Panc1 (cell line): Measurements from ENCODE around the gene IGFLR1.

ENCODE experiments used
- POLR2AphosphoS5 ChIP-seq: IDR thresholded peaks from 2 replicates; pipeline ENCODE4 v1.6.1; 2012; ENCODE audit warnings: mild to moderate bottlenecking, low read depth, low read length, moderate library complexity
- TCF7L2 ChIP-seq: IDR thresholded peaks from 2 replicates; pipeline ENCODE4 v1.6.1; 2011; ENCODE audit warnings: mild to moderate bottlenecking, low read depth, low read length, inconsistent platforms
- TF ChIP-seq, protein P1 (sequence below), 2 experiments: IDR thresholded peaks; 2 replicates each; pipeline ENCODE4 v1.6.1; 2011 to 2012; ENCODE audit warnings: low read depth in 2 of 2, control low read depth in 1 of 2, low read length in 1 of 2, mild to moderate bottlenecking in 1 of 2, moderate library complexity in 1 of 2; ENCODE audit not compliant: insufficient read depth in 1 of 2
- TF ChIP-seq, protein P2 (sequence below): fragments of 450-650 bp; IDR thresholded peaks from 2 replicates; pipeline ENCODE4 v1.5.1; 2017; ENCODE audit warnings: mild to moderate bottlenecking

DNA sequence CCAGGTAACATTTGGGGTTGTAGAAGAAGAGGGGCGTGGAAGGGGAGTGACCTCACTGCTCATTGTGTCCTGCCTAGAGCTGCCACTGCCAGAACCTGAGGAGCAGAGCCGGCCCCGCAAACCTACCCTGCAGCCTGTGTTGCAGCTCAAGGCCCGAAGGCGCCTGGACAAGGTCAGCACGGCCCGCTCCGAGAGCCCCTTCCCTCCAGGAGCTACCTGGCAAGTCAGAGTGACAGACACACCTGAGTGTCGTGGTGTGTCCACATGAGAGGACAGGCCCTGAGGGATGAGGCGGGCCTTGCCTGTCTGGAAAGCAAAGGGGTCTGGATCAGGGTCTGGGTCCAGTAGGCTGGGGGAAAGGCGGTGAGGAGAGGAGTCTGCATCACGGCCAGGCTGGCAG is 17.7 kb downstream of the IGFLR1 start:
- TF ChIP-seq, protein P1, sequence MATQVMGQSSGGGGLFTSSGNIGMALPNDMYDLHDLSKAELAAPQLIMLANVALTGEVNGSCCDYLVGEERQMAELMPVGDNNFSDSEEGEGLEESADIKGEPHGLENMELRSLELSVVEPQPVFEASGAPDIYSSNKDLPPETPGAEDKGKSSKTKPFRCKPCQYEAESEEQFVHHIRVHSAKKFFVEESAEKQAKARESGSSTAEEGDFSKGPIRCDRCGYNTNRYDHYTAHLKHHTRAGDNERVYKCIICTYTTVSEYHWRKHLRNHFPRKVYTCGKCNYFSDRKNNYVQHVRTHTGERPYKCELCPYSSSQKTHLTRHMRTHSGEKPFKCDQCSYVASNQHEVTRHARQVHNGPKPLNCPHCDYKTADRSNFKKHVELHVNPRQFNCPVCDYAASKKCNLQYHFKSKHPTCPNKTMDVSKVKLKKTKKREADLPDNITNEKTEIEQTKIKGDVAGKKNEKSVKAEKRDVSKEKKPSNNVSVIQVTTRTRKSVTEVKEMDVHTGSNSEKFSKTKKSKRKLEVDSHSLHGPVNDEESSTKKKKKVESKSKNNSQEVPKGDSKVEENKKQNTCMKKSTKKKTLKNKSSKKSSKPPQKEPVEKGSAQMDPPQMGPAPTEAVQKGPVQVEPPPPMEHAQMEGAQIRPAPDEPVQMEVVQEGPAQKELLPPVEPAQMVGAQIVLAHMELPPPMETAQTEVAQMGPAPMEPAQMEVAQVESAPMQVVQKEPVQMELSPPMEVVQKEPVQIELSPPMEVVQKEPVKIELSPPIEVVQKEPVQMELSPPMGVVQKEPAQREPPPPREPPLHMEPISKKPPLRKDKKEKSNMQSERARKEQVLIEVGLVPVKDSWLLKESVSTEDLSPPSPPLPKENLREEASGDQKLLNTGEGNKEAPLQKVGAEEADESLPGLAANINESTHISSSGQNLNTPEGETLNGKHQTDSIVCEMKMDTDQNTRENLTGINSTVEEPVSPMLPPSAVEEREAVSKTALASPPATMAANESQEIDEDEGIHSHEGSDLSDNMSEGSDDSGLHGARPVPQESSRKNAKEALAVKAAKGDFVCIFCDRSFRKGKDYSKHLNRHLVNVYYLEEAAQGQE (IDR thresholded peaks at IDR 0.05; ENCODE audit: insufficient read depth in 1 of 2, low read depth in 2 of 2, low read length in 1 of 2), result no peak
- no peak for TF ChIP-seq POLR2AphosphoS5
- TF ChIP-seq, protein P2, sequence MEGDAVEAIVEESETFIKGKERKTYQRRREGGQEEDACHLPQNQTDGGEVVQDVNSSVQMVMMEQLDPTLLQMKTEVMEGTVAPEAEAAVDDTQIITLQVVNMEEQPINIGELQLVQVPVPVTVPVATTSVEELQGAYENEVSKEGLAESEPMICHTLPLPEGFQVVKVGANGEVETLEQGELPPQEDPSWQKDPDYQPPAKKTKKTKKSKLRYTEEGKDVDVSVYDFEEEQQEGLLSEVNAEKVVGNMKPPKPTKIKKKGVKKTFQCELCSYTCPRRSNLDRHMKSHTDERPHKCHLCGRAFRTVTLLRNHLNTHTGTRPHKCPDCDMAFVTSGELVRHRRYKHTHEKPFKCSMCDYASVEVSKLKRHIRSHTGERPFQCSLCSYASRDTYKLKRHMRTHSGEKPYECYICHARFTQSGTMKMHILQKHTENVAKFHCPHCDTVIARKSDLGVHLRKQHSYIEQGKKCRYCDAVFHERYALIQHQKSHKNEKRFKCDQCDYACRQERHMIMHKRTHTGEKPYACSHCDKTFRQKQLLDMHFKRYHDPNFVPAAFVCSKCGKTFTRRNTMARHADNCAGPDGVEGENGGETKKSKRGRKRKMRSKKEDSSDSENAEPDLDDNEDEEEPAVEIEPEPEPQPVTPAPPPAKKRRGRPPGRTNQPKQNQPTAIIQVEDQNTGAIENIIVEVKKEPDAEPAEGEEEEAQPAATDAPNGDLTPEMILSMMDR, result no peak
- TF ChIP-seq TCF7L2, result no peak
